Amygdala (tissue), 56 donors: ENCODE results near the gene PTK6.

ENCODE experiments used
- DNase-seq, 56 donors: peaks; one replicate each; lab custom pipeline; 2025; lab: John Stamatoyannopoulos, UW

PTK6 gene

GRCh38 chr20:63570281-63571086 is 33.3 kb upstream of the PTK6 start:
- no peak for DNase-seq

GRCh38 chr20:63568986-63569949 is 32.1 kb upstream of the PTK6 start:
- DNase-seq = peak in 1 of 56 donors; percentile 11

- no peak for DNase-seq
These were observed 31.2 kb upstream of the PTK6 start for GRCh38 chr20:63568170-63568981.

- DNase-seq = peak in 7 of 56 donors; percentile 10 to 37 (median 16)
These were observed 30.4 kb upstream of the PTK6 start for GRCh38 chr20:63567386-63568169.

GRCh38 chr20:63567136-63567385 is 29.9 kb upstream of the PTK6 start:
- DNase-seq = no peak

DNA sequence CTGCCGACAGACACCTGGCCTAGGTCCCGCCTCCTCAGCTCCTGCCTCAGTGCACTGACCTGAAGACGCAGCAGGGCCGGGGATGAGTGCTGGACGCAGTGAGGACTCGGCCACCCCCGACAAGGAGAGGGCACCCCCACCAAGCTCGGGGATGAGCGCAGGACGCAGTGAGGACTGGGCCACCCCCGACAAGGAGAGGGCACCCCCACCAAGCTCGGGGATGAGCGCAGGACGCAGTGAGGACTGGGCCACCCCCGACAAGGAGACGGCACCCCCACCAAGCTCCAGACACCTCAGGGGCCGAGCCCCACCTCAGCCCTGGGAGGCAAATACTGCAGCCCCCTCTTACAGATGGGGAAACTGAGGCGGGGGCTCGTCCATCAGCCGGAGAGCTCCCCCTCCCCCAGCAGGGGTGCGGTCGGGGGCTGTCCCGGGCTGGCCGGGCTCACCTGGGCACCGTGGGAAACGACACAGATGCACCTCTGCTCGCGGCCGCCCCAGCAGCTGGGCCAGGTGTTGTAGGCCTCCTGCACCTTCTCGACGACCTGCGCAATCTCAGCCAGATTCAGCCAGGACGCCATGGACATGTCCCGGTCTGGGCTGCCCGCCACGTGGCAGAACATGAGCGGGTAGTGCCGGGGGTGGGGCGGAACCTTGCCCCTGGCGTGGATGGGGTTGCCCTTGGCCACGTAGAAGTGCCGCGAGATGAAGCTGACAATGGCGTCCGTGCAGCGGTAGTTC is 29.4 kb upstream of the PTK6 start:
- no peak for DNase-seq

- no peak for DNase-seq
These were observed 28.6 kb upstream of the PTK6 start for GRCh38 chr20:63565699-63566335.

- DNase-seq = no peak
These were observed 28.0 kb upstream of the PTK6 start for GRCh38 chr20:63565021-63565698.

DNA sequence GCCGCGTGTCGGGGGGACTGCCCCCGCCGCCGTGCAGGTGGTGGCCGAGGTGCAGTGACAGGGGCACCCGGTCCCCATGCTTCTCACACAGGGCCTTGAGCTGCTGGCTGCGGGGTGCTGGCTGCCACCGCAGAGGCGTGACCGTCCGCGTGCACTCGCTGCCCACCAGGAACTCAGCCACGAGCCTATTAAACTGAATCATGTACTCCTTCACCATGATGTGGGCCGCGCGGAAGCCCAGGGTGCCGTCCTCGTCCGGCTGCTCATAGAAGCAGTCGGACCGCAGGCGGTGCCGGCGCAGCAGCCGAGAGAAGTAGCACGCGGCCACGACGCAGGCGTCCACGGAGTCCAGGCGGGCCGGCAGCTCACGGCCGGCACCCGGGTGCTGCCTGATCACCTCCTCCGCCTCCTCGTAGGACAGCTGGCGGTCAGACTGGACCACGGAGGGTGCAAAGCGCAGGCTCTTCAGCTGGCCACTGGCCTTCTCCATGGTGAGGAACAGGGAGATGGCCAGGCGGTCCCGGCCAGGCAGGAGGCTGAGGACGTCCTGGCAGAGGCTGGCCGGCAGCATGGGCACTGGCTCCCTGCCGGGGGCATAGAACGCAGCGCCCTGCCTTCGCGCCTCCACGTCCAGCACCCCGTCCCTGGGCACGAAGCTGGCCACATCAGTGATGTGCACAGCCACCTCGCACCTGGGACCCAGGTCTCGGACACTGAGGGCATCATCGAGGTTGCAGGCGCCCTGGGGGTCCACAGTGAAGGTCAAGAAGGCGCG is 27.0 kb upstream of the PTK6 start:
- DNase-seq = no peak

DNA sequence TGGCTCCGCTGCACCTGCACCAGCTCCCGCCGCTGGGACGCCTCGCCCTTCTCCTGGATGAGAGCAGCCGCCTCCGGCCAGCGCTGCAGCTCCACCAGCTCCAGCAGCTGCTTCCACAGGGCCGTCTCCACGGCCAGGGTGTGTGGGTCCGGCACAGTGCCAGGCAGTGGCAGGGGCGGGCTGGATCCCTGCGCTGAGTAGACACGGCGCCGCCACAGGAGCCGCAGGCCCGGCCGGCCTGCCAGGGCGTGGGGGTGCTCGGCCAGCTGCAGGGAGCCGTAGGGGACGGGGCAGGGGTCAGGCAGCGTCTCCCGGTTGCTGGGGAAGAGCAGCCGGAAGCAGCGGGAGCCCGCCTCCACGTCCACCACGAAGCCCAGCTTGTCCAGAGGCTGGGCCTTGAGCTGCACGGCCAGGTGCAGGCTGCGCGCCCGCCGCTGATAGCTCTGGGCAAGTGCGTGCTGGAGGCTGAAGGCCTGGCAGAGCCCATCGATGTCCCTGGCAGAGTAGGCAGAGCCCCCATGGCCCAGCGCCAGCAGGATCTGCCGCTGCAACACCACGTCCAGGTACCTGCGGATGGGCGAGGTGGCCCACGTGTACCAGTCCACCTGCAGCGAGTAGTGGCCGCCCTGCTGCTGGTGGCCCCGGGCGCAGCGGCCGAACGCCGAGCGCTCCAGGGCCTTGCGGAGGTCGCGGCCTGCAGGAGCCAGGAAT is 26.2 kb upstream of the PTK6 start:
- DNase-seq = no peak

DNA sequence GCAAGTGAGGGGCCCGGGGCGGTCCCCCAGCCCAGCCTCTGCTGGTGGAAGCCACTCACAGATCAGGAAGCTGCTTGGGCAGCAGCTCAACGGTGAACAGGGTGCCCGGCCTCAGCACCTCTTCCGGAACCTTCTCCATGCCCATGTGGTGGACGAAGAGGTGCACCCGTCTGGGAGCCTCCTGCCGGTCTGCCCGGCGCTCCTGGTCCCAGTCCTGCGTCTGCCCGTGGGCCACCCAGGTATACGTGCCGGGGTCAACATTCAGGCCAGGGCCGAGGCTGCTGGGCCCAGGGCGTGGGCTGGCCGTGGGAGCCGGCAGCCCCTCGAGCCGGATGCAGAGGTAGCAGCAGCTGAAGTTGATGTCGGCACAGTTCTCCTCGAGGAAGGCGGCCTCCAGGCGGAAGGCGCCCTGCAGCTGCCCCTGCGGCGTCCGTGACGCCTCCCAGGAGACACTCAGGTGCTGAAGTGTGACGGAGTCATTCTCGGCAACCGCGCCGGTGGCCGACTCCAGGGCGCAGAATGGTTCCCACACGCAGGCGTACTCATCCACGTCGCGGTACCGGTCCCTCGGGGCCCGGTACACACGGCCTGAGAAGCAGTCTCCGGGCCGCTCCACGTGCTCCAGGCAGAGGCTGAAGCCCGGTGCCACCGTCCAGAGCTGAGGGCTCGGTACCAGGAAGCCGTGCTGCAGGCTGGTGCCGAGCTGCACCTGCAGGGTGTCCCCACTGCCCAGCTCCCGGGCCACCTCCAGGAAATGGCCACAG is 25.5 kb upstream of the PTK6 start:
- no peak for DNase-seq

DNA sequence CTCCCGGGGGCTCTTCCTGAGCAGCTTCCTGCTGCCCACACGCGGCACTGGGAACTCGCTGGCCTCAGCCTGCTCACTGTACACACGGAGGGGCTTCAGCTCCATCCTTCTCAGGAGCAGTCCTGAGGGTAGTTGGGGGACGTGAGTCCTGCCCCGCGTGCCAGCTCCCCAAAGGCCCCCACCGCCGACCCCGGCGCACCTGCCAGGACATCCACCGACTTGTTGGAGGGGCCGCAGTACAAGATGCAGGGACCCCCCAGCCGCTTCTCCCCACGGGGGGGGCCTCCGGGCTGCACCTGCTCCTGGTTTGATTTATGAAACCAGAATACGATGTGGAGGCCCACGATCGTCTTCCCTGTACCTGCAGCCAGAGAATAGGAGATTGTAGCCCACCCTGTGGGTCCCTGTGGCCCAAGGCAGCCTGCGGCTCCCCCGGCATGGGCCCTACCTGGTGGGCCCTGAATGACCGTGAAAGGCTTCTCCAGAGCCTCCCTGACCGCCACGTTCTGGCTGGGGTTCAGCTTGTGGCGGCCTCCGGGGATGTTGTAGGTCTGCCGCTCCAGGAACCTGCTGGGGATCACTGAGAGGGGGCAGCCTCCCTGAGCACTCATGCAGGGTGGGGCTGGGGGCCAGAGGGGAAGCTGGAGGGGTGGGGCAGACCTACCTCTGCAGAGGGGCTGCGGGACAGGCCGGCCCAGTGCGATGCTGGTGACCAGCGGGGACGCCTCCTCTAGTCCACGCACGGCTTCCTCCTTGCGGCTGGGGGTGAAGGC is 24.6 kb upstream of the PTK6 start:
- no peak for DNase-seq

- no peak for DNase-seq
These were observed 23.9 kb upstream of the PTK6 start for GRCh38 chr20:63560856-63561609.

DNA sequence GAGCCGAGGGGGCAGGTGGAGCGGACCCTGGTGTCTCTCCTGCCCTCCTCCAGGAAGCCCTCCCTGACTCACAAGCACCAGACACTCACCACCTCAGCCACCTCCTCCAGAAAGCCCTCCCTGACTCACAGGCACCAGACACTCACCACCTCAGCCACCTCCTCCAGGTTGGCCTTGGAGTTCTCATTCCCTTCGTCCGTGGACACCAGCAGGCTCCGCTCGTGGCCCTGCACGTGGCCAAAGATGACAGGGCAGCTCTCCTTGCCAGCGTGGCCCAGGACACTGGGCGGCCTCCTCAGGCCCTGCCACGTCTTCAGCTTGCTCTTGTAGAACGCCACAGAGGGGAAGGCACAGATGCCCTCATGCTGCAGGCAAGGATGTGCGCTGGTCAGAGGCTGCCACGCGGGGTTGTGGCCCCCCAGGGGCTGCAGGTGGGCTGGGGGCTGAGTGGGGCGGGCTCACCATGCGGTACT is 23.2 kb upstream of the PTK6 start:
- no peak for DNase-seq
